ENCODE results near the gene IGF2BP3.
"Not testable (repeated sequence)": the region's sequence is repeated elsewhere in the genome, so short reads cannot be mapped to it uniquely, and the experiment has no call there.

Gene IGF2BP3

GRCh38 chr7:23332910-23333612, 137.2 kb downstream of the IGF2BP3 start:
- TF ChIP-seq, protein P1, sequence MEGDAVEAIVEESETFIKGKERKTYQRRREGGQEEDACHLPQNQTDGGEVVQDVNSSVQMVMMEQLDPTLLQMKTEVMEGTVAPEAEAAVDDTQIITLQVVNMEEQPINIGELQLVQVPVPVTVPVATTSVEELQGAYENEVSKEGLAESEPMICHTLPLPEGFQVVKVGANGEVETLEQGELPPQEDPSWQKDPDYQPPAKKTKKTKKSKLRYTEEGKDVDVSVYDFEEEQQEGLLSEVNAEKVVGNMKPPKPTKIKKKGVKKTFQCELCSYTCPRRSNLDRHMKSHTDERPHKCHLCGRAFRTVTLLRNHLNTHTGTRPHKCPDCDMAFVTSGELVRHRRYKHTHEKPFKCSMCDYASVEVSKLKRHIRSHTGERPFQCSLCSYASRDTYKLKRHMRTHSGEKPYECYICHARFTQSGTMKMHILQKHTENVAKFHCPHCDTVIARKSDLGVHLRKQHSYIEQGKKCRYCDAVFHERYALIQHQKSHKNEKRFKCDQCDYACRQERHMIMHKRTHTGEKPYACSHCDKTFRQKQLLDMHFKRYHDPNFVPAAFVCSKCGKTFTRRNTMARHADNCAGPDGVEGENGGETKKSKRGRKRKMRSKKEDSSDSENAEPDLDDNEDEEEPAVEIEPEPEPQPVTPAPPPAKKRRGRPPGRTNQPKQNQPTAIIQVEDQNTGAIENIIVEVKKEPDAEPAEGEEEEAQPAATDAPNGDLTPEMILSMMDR (IDR thresholded peaks at IDR 0.05; ENCODE audit: insufficient read depth, low read length, poor library complexity, severe bottlenecking) = no peak
- H3K4me3 ChIP-seq (replicated peaks; ENCODE audit: low read depth, low read length) = no peak overlapping the region
- H3K36me3 ChIP-seq (ENCODE audit: control insufficient read depth, insufficient read depth, low read length) = peaks cover 11% of the 10 kb centered on the region
- no peak for DNase-seq (ENCODE audit: extremely low read depth, insufficient read length)
- no peaks in the 10 kb centered on the region for H3K27me3 ChIP-seq (replicated peaks; ENCODE audit: control insufficient read depth, insufficient read depth, low read length)

DNA sequence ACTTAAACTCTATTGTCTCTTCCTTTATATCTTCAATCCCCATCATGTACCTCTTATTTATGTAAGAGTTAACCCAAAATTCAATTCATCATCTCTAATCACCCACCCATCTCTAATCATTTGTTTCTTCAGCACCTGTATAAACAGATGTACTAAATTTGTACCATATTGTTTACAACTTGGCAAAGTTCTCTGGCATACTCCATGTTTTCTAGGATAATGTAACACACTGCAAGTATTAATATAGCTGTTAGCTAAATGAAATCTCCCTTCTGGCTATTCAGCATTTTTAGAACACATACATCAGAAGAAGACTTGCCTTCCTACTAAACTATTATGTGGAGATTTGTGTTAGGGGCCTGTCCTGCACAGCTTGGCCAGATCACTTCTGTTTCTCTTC, 138.1 kb downstream of the IGF2BP3 start:
- DNase-seq (ENCODE audit: extremely low read depth, insufficient read length) = no peak
- TF ChIP-seq, protein P1 (IDR thresholded peaks at IDR 0.05; ENCODE audit: insufficient read depth, low read length, poor library complexity, severe bottlenecking) = no peak
- H3K4me3 ChIP-seq (replicated peaks; ENCODE audit: low read depth, low read length) = no peak overlapping the region
- peaks cover 8% of the 10 kb centered on the region for H3K36me3 ChIP-seq (ENCODE audit: control insufficient read depth, insufficient read depth, low read length)
- no peaks in the 10 kb centered on the region for H3K27me3 ChIP-seq (replicated peaks; ENCODE audit: control insufficient read depth, insufficient read depth, low read length)

DNA sequence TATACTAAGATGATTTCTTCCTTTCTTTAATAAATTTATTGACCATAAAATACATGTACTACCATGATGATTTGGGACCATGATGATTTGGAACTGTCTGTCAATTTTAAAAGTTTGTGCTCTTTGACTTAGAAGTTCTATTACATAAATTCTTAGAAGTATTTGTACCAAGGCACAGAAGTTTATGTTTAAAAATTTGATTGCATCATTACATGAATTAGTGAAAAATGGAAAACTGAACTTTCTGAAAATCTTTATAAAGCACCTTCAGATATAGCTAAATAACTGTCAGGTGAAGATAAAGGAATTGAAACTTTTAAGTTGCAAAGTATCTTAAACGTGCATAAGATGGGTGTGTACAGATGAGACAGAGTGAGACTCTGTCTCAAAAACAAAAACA, 139.2 kb downstream of the IGF2BP3 start:
- Histone ChIP-seq H3K4me3 (replicated peaks; ENCODE audit: low read depth, low read length) (no peak overlapping the region), H3K36me3 (ENCODE audit: control insufficient read depth, insufficient read depth, low read length) (peaks cover 8% of the 10 kb centered on the region), H3K27me3 (replicated peaks; ENCODE audit: control insufficient read depth, insufficient read depth, low read length) (no peaks in the 10 kb centered on the region)
- TF ChIP-seq, protein P1 (IDR thresholded peaks at IDR 0.05; ENCODE audit: insufficient read depth, low read length, poor library complexity, severe bottlenecking) = no peak
- DNase-seq (ENCODE audit: extremely low read depth, insufficient read length) = no peak

DNA sequence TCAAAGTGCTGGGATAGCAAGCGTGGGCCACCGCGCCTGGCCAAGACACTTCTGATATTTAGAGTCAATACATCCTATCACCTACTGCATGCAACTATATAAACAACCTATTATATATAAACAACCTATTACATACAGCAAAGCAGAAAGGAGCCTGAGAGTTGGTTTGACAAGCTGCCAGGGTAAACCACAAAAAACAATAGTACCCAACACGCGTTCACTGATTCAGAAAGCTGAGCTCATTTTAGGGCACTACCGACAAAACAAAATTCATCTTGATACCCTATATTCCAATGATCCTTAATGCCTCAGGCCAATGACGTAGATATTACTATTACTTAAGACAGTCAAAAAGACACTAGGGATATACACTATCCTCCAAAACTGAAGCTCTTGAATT, 154.9 kb downstream of the IGF2BP3 start:
- Histone ChIP-seq H3K4me3 (replicated peaks; ENCODE audit: low read depth, low read length) (no peak overlapping the region), H3K27me3 (replicated peaks; ENCODE audit: control insufficient read depth, insufficient read depth, low read length) (no peaks in the 10 kb centered on the region), H3K36me3 (ENCODE audit: control insufficient read depth, insufficient read depth, low read length) (peaks cover 15% of the 10 kb centered on the region)
- DNase-seq (ENCODE audit: extremely low read depth, insufficient read length) = no peak
- TF ChIP-seq, protein P1 (IDR thresholded peaks at IDR 0.05; ENCODE audit: insufficient read depth, low read length, poor library complexity, severe bottlenecking) = no peak

GRCh38 chr7:23312141-23312540, 158.2 kb downstream of the IGF2BP3 start:
- not testable (repeated sequence) for H3K27me3 ChIP-seq (replicated peaks; ENCODE audit: control insufficient read depth, insufficient read depth, low read length); DNase-seq (ENCODE audit: extremely low read depth, insufficient read length); H3K36me3 ChIP-seq (ENCODE audit: control insufficient read depth, insufficient read depth, low read length); H3K4me3 ChIP-seq (replicated peaks; ENCODE audit: low read depth, low read length)

GRCh38 chr7:23308754-23309153, 161.5 kb downstream of the IGF2BP3 start:
- TF ChIP-seq, protein P1 (IDR thresholded peaks at IDR 0.05; ENCODE audit: insufficient read depth, low read length, poor library complexity, severe bottlenecking) = no peak
- Histone ChIP-seq H3K4me3 (replicated peaks; ENCODE audit: low read depth, low read length) (no peak overlapping the region), H3K36me3 (ENCODE audit: control insufficient read depth, insufficient read depth, low read length) (peaks cover 3% of the 10 kb centered on the region), H3K27me3 (replicated peaks; ENCODE audit: control insufficient read depth, insufficient read depth, low read length) (no peaks in the 10 kb centered on the region)
- no peak for DNase-seq (ENCODE audit: extremely low read depth, insufficient read length)

All from GM06990 (cell line).